ENCODE measurements around the gene PROM1.

DNA sequence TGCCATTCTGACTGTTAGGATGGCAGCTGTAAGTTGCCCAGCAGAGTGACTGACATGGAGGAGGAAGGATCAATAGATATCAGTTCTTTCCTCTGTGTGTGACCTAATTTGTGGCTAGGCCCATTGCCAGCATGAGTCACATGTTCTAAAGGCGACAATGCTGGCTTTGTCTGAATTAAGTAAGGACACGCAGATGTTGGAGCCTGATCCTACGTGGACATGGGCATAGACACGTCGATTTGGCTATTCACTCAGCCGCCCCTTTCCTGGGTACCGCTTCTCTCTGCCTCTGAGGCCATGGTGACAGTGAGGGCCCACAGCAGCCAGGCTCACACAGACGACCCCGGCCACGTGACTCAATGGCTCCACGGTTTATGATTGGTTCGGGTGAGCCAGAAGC lies 16.3 kb downstream of the PROM1 start:
- TF ChIP-seq, protein P1, sequence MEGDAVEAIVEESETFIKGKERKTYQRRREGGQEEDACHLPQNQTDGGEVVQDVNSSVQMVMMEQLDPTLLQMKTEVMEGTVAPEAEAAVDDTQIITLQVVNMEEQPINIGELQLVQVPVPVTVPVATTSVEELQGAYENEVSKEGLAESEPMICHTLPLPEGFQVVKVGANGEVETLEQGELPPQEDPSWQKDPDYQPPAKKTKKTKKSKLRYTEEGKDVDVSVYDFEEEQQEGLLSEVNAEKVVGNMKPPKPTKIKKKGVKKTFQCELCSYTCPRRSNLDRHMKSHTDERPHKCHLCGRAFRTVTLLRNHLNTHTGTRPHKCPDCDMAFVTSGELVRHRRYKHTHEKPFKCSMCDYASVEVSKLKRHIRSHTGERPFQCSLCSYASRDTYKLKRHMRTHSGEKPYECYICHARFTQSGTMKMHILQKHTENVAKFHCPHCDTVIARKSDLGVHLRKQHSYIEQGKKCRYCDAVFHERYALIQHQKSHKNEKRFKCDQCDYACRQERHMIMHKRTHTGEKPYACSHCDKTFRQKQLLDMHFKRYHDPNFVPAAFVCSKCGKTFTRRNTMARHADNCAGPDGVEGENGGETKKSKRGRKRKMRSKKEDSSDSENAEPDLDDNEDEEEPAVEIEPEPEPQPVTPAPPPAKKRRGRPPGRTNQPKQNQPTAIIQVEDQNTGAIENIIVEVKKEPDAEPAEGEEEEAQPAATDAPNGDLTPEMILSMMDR (IDR thresholded peaks at IDR 0.05; ENCODE audit: borderline replicate concordance, extremely low read depth, low read length, poor library complexity, severe bottlenecking): no peak
- no peak for TF ChIP-seq EZH2 (IDR thresholded peaks at IDR 0.05; ENCODE audit: borderline replicate concordance, low read depth, low read length, severe bottlenecking)

Data from DND-41 (cell line).